NOMO-1 (cell line): ENCODE measurements around the gene SEMA6C.
"Not testable (repeated sequence)": the region's sequence is repeated elsewhere in the genome, so short reads cannot be mapped to it uniquely, and the experiment has no call there.

Source experiments
- DNase-seq, 2 experiments: peaks; one replicate each; lab custom pipeline; 2025; ENCODE audit not compliant: unreplicated experiment in 2 of 2; lab: John Stamatoyannopoulos, UW

The SEMA6C gene, protein sequence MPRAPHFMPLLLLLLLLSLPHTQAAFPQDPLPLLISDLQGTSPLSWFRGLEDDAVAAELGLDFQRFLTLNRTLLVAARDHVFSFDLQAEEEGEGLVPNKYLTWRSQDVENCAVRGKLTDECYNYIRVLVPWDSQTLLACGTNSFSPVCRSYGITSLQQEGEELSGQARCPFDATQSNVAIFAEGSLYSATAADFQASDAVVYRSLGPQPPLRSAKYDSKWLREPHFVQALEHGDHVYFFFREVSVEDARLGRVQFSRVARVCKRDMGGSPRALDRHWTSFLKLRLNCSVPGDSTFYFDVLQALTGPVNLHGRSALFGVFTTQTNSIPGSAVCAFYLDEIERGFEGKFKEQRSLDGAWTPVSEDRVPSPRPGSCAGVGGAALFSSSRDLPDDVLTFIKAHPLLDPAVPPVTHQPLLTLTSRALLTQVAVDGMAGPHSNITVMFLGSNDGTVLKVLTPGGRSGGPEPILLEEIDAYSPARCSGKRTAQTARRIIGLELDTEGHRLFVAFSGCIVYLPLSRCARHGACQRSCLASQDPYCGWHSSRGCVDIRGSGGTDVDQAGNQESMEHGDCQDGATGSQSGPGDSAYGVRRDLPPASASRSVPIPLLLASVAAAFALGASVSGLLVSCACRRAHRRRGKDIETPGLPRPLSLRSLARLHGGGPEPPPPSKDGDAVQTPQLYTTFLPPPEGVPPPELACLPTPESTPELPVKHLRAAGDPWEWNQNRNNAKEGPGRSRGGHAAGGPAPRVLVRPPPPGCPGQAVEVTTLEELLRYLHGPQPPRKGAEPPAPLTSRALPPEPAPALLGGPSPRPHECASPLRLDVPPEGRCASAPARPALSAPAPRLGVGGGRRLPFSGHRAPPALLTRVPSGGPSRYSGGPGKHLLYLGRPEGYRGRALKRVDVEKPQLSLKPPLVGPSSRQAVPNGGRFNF

GRCh38 chr1:151146412-151147131 is at the start of gene SEMA6C:
Gene SEMA6C, minus strand, starts transcription at chr1:151146631. Its CDS starts 4,010 bp downstream, at chr1:151142621.
- peak; percentile 84 to 91 for DNase-seq

GRCh38 chr1:151194894-151195594 is 48.6 kb upstream of the SEMA6C start:
- not testable (repeated sequence) for DNase-seq

- DNase-seq = no peak
These were observed 47.4 kb upstream of the SEMA6C start for GRCh38 chr1:151193856-151194255.

DNA sequence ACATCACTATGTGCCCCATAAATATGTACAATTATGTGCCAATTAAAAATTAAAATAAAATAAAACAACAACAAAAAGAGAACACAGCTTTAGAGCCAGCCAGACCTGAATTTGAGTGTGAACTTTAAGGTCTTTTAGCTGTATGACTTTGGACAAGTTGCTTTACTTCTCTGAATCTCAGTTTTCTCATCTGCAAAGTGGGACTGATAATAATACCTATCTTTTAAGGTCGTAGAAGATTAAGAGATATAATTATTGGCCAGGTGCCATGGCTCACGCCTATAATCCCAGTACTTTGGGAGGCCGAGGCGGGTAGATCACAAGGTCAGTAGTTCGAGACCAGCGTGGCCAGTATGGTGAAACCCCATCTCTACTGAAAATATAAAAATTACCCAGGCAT is 46.9 kb upstream of the SEMA6C start:
- no peak for DNase-seq

- no peak for DNase-seq
These were observed 45.6 kb upstream of the SEMA6C start for GRCh38 chr1:151192047-151192446.

GRCh38 chr1:151189637-151190445 is 43.4 kb upstream of the SEMA6C start, which contains the start of gene VPS72:
Gene VPS72, minus strand, starts transcription at chr1:151190197. Its CDS starts 76 bp downstream, at chr1:151190121.
- peak; percentile 85 to 91 for DNase-seq

DNA sequence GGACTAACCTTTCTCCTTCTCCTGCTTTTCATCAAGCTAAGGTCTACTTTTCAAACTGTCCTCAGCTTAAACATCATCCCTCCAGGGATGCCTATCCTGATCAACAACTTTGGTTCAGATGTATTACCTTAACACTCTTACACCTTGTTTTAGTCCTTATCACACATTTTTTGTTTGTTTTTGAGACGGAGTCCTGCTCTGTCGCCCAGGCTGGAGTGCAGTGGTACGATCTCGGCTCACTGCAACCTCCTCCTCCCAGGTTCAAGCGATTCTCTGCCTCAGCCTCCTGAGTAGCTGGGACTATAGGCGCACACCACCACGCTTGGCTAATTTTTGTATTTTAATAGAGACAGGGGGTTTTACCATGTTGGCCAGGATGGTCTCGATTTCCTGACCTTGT is 42.2 kb upstream of the SEMA6C start:
- DNase-seq = not testable (repeated sequence)

- no peak for DNase-seq
These were observed 40.8 kb upstream of the SEMA6C start for GRCh38 chr1:151187205-151187604.

GRCh38 chr1:151184211-151184610 is 37.8 kb upstream of the SEMA6C start:
- DNase-seq = no peak

DNA sequence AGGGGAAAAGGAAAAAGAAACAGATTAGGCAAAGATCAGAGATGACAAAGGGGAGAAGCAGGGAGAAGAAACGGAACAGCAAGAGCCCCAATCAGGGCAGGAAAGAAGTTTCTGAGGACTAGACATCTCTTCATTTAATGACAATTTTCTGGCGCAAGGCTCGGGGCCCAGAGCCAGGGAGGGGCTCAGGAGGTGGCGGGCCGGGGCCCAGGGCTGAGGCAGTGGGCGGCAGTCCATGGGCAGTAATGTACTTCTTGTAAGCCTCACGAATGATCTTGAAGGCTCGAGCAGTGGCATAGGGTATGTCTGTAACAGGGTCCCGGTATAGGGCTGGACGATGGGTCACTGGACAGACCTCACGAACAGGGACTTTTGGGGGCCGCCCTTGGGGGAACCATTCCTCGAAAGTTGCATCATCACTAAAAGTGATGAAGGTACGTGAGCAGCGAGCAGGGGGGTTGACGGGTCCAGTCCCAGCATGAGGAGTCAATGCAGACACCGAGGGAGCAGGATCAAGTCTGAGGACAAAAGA is 30.1 kb upstream of the SEMA6C start:
- no peak for DNase-seq

DNA sequence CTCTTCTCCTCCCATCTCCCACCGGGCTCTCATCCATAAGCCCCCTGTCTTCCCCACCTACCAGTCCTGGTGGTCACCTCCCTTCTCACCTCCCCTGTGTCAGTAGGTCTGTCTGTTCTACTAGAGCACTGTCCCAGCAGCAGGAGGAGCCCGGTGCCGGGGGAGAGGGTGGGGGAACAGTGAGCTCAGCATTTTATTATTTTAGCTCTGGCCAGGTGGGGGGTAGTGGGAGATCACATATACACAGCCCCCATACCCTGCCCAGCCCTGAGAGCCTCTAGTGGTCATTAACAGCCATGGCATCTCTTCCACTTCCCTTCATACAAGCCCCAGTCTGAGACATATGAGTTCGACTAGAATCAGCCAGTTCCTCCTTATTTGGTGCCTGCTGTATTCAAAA is 29.4 kb upstream of the SEMA6C start, which contains the start of gene TMOD4:
TMOD4 (minus strand) TSS at position 119 of the 400 bp plus-strand sequence. CDS start 1,106 bp downstream, outside the sequence.
- DNase-seq = peak; percentile 15 to 25

- no peak for DNase-seq
These were observed 28.8 kb upstream of the SEMA6C start for GRCh38 chr1:151175041-151175741.

DNA sequence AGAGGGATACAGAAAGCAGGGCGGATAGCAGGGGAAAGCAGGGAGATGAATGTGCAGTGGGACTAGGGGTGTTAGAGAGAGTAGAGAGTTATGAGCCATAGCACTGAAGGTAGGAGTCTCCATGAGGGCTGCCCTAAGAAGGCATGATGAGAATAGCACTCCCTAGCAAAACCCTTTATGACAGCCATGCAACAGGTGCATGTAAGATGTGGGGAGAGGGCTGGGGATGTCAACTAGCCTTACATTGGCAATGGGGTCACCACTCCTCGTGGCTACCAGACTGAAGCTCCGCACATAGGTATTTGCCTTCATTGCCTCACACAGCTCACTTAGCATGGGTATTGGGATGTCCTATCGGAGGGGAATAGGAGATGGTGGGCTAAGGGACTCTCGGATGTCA is 24.8 kb upstream of the SEMA6C start:
- DNase-seq = no peak

GRCh38 chr1:151167116-151167515 is 20.7 kb upstream of the SEMA6C start:
- DNase-seq = no peak

DNA sequence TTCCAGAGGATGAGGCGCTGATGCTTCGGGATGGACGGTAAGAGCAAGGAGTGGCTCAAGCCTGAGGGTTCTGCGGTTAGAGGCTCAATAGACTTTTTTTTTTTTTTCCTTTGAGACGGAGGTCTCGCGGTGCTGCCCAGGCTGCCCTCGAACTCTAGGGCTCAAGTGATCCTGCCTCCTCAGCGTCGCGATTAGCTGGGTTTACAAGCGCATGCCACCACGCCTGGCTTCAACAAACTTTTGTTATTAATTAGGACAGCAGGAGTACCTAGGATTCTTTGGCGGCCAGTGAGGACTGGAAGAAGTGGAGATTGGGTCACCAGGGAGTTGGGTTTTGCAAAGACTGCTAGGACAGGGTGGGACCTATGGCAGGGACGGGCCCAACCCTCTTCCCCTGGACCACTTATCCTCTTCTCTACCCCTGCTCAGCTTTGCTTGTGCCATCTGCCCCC is 20.1 kb upstream of the SEMA6C start:
- peak; percentile 6 to 35 for DNase-seq

DNA sequence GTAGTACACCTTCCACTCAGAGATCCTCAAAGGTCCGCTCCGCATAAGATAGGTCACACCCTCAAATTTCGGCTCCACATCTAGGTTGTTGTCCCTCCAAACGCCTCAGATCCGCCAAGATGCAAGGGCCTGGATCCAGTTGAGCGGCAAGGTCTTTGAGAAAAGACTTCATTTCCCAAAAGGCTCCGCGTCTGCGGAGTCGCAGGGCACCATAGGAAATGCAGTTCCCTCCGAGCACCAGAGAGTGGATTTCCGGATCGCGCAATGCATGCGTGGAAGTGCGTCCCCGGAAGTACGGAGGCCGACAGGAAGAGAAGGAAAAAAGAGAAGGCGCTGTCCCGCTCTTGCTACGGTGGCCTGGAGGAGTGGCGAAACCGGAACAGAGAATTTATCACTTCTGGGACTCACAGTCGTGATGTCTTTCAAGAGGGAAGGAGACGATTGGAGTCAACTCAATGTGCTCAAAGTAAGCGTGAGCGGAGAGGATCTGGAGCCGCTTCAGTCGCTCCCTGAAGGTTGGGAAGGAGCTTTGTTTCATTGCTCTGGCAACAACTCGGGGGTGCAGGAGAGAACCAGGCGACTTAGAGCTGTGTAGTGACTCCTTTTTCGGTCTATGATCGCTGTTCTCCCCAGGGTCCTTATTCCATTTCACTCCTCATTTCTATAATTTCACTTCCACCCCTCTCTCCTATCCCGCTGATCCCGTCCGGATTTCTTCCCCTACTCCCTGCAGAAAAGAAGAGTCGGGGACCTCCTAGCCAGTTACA is 19.5 kb upstream of the SEMA6C start, which contains the start of the genes LYSMD1 and SCNM1:
LYSMD1 (minus strand) TSS at position 165 of the 767 bp plus-strand sequence. CDS start 644 bp downstream, outside the sequence.
SCNM1 (plus strand) TSS at position 407 of the 767 bp plus-strand sequence; CDS start at position 416, 9 bp downstream.
- peak; percentile 96 to 98 for DNase-seq

DNA sequence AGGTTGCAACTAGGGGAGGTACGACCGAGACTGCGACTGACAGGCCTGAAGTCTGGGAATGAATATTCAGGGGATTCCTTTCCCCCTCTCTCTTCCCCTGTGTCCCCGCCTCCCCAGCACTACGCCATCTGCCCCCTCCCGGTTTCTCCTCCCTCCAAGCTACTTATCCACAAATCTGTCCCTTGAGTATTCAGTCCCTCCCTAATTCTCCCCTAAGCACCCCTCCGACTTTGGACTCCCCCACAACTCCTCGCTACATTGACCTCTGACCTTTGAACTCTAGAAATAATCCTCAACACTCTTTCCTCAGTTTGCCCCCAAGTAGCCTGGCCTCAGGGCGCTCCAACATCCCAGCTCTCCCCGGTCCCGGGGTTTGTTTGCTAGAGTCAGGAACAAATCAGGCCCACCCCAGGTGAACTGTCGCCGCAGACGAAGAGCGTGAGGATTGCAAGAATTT is 18.9 kb upstream of the SEMA6C start:
- DNase-seq = no peak
